Measurements from ENCODE around the gene LHFPL3.

DNA sequence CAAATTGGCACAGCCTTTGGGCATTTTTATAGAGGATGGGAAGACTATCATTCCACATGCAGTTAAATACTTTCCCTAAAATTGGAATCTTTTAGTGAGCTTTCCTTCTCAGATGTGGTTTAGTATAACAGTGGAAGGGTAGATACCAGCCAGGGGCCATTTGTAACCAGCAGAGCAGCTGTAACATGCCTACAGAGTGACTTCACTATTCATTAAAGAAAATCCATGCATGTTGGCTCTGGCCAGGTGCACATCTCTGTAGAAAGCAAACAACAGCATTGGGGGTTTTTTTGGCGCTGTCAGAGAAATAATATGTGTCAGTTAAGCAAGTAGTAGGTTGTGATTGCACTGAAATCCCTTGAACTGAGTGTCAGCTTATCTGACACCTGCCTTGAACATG is 115.6 kb downstream of the LHFPL3 start:
- TF ChIP-seq, protein P1, sequence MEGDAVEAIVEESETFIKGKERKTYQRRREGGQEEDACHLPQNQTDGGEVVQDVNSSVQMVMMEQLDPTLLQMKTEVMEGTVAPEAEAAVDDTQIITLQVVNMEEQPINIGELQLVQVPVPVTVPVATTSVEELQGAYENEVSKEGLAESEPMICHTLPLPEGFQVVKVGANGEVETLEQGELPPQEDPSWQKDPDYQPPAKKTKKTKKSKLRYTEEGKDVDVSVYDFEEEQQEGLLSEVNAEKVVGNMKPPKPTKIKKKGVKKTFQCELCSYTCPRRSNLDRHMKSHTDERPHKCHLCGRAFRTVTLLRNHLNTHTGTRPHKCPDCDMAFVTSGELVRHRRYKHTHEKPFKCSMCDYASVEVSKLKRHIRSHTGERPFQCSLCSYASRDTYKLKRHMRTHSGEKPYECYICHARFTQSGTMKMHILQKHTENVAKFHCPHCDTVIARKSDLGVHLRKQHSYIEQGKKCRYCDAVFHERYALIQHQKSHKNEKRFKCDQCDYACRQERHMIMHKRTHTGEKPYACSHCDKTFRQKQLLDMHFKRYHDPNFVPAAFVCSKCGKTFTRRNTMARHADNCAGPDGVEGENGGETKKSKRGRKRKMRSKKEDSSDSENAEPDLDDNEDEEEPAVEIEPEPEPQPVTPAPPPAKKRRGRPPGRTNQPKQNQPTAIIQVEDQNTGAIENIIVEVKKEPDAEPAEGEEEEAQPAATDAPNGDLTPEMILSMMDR (IDR thresholded peaks at IDR 0.05) = no peak
- TF ChIP-seq EP300 (IDR thresholded peaks at IDR 0.05) = no peak
- TF ChIP-seq POLR2AphosphoS5 (IDR thresholded peaks at IDR 0.05) = no peak
